ENCODE data around the gene CLBA1.
A peak's percentile ranks its signal among the peaks of the same experiment; 100 is the strongest.

The CLBA1 gene

DNA sequence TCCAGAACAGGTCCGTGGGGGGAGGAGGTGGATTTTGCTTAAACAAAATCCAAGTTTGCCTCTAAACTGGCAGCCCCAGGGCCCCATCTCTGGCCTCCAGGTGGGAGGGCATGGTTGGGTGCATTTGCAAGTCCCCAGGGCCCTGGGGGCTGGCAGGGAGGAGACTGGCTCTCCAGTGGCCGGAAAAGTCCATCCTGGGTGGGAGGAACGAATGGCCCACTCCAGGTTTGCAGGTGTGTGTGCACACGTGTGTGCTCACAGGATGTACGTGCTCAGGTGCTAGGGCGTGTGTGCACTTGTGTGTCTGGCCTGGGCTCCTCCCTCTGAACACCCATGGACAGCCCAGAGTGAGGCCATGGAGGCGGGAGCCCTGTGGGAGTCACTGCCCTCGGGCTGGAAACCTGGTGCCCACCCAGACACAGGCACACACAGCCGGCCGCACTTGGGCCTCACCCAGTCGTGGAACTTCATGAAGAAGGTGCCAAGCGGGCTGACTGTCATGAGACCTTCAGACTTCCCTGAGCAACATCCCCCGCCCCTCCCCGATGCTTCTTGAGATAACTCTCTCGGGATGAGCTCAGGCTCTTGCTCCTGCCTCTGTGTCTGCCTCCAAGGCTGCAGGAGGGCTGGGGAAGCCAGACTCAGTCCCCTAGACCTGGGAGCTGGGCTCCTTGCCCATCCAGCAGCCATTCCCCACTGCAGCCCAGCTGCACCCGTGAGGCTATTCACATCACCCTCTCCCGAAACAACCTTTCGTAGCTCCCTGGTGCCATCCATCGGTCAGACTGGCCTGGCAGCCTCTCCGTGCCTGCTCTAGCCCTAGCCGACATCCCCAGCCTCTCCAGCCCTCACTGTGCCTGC is 16.8 kb upstream of the CLBA1 start:
- no peak for DNase-seq (ENCODE audit: low read depth in 2 of 2)

DNA sequence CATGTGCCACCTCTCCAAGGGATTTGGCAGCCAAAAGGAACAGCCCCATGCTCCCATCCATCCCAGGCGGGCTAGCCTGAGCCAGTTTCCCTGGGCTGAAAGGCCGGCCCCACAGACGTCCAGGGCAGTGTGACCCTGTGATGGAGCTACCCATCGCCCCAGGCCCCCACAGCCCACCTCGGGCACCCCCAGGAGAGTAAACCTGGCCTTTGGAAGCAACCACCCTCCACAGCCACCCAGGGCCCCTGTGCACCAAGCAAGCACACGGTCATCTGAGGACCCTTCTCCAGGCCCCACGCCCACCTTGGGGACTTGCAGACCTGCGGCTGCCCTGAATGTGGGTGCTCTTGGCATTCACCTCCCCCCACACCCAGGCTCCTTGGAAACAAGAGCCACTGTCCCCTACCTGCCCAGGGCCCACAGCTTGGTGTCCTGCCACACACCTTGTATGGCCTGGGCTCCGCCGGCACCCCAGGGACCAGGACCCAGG is 15.8 kb upstream of the CLBA1 start:
- no peak for DNase-seq (ENCODE audit: low read depth in 2 of 2)

DNA sequence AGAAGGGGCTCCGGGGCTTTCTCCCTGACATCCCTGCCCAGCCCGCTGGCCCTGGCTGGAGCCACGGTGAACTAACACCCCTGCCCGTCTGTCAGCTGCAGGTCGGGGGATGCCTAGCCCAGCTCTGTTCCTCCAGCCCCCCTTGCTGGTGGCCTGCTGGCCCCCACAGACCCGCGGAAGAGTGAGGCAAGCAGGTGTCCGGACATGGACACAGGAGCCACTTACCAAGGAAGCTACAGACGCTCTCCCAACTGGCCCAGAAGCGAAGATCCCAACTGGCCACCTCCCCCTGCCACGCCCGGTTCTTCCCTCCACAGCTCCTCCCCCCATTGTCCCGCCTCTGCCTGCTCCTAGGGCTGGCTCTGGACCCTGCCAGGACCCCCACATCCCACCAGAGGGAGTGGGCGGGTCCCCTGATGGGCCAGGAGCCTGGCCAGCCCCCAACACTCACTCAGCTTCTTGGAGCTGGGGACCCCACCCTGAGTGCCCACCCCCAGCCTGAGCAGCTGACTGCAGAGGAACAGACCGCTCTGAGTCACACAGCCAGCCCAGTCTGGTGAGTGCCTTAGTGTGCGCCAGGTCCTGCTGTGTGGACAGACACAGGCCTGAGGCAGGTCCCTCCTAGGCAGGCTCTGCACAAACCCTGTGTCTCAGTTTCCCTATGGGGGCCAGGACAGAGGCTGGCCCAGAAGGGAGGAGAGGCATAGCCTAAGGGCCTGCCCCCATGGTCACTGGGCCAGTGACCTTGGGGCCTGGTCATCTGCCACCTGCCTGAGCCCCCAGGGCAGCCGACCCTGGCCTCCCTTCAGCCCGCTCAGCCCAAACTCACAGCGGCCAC is 15.1 kb upstream of the CLBA1 start:
- DNase-seq (ENCODE audit: low read depth in 2 of 2) = no peak

DNA sequence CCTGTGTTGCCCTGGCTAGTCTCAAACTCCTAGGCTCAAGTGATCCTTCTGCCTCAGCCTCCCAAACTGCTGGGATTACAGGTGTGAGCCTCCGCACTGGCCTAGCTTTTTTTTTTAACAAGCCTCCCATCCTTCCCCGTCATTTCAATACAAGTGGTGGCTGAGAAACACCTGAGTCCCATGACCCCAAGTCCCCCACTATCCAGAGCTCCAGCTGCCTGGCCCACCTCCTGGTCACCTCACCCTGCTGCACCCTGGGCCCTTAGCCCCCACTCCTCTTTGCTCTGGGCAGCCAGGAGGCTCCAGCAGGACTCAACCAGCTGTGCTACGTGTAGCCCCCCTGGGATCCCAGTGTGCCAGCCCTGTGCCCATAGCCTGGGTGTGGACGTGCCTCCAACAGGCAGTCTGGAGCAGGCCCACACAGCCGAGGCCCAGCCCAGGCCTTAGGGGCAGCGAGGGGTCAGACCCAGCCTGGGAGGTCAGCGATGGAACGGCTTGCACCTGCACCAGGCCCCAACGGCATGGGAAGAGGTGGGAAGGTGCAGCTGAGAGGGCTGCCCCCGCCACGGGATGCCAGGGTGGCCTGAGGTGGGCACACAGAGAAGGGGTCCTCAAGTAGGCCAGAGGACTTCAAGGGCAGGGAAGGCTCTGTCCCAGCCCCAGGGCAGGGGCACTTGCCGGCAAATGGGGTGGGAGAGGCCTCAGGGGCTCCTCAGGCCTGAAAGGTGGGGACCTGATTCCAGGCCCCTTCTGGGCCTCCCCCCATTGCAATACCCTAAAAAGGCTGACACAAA is 13.9 kb upstream of the CLBA1 start:
- DNase-seq (ENCODE audit: low read depth in 2 of 2) = no peak

DNA sequence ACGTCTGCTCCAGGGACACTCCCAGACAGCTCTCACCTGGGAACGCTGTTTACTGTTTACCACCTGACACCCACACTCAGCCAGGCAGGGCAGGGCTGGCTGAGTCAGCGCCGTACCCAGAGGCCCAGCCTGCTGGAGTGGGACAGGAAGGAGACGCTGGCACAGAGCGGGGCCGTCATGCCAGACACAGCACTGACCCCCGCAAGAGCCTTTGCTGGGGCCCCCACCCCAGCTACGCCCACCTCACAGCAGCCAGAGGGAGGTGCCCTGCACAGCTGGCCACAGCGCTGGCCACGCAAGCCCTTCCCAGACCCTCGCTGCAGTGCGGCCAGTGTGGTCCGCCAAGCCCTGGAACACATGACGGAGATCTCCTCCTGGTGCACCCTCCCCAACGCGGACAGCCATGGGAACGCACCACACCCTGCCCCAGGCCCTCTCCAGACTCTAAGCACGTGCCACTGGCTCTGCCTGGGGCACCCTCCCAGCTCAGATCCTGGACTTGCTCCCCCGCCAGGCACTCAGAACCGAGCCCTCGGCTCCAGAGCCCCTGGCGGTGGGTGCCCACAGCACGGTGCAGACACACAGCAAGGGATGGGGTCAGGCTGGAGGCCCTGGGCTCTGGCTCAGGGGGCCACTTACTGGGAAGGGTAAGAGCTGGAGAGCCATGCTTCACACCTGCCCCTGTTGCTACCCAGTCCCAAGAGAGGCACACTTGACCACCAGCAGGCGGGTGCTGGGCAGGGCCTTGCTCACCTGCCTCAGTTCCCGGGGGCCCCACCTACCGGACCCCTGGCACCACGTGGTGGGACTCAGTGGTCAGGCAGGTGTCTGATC is 13.1 kb upstream of the CLBA1 start:
- no peak for DNase-seq (ENCODE audit: low read depth in 2 of 2)

DNA sequence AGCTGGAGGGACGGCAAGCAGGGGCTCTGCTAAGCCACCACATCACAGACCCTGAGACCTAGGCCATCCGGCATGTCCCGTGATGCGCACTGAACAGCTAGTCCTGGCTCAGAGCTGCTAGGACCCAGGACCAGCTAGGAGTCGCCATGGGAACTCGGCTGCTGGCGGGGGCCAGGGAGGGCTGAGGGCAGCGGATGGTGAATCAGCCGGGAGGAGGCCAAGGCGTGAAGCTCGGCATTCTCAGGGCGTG is 12.5 kb upstream of the CLBA1 start:
- no peak for DNase-seq (ENCODE audit: low read depth in 2 of 2)

DNA sequence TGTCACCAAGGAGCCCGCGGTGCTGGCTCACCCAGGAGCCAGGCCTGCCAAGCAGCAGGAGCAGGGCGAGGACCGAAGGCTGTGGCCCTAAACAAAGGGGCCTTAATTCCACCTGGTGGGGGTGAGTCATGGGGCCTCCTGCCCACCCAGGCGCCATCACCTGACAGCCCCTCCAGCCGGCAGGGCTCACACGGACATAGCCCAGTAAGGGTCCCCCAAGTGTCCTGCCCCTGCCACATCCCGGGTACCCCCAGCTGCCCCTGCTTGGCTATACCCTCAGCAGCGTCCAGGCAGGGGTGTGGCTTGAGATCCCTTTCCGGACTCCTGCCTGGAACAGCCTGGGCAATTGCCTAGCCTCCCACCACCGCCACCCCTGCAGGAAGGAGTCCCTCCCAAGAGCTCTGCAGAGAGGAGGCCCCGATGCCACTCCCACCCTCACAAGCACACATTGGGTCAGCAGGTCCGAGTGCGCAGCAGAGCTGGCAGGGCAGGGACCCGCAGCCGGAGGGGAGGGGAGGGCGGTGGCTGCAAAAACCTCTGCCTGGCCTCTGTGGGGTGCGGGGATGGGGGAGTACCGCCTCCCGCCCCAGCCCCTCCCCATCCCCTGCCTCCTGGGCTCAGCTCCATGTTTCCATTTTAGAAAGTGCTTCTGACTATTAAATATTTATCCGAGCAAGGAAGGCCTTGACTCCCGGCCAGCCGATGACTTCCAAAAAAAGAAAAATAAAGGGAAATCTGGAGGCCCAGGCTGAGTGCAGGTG is 12.0 kb upstream of the CLBA1 start:
- DNase-seq (ENCODE audit: low read depth in 2 of 2) = no peak

DNA sequence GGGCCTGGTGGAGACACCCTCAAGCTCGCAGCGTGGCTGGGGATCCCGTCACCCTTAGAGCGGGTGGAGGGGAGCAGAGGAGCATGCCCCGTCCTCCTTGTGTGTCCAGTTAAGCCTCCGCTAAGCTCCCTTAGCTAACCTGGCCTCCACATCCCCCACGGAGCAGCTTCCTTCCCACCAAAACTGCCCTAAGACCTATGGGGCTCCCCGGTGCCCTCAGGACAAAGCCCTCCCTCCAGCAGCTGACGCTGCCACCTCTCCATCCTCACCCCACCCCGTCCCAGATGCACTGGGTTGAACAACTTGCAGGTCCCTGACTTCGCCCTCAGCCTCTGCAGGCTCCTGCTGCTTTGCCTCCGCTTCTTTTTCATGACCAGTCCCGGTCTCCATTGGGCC is 11.4 kb upstream of the CLBA1 start:
- DNase-seq (ENCODE audit: low read depth in 2 of 2) = no peak

DNA sequence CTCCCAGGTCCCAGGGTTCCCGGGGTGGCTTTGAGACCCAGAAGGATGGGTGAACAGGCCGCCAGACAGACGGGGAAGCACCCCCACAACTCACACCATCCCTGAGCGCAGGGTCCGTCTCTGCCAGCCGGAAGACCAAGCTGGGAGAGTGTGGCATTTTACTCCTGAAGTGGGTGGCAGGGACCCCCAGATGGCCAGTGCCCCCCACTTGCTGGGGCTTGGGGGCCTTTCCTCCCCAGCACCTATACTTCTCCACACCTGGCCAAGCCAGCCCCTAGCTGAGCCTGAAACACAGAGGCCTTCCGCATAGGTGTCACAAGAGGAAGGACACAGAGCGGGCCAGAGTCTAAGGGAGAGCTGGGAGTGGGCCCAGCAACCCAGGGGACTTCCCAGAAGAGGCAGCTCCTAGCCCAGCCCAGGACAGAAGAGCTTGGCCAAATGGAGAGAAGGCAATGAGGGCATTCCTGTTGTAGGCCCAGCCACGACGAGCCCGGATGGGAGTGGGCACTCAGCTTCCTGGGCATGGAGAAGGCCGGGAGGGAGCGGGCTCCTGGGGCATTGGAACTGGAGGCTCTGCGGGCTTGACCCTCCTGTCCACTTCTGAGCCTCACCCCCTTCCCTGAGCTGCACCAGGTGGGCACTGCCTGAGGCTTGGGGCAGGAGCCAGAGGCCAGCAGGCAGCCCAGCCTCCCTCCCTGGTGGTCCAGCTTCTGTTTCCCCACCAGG is 10.8 kb upstream of the CLBA1 start:
- DNase-seq (ENCODE audit: low read depth in 2 of 2) = no peak

DNA sequence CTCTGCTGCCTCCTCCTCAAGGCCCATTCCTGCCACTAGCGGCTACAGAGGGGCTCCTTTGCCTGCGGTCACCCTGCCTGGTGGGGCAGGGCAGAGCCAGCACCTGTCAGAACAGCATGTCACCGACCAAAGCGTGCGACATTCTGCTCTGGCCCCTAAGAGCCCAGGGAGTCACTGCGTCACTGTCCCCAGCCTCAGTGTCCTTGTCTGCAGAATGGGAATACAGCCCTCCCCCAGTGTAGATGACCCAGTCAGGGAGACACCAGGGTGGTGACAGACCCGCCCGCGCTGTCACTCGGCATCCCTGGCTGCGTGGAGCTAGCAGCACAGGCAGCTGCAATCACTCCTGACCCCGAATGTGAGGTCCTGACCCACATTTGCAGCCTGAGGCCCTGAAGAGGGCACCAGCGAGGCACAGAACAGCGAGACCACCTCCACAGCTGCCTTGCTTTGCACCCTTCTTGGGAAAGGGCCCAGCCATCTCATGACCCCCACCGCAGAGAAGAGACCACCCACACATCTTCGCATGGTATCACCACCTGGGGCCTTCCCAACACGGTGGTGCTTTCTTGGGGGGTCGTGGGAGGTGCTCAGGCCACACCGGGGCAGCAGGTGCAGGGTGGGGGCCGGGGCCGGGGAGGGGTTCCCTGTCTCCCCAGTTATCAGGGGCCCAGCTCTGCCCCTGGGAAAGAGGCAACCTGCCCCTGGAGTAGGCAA is 9.9 kb upstream of the CLBA1 start:
- no peak for DNase-seq (ENCODE audit: low read depth in 2 of 2)

DNA sequence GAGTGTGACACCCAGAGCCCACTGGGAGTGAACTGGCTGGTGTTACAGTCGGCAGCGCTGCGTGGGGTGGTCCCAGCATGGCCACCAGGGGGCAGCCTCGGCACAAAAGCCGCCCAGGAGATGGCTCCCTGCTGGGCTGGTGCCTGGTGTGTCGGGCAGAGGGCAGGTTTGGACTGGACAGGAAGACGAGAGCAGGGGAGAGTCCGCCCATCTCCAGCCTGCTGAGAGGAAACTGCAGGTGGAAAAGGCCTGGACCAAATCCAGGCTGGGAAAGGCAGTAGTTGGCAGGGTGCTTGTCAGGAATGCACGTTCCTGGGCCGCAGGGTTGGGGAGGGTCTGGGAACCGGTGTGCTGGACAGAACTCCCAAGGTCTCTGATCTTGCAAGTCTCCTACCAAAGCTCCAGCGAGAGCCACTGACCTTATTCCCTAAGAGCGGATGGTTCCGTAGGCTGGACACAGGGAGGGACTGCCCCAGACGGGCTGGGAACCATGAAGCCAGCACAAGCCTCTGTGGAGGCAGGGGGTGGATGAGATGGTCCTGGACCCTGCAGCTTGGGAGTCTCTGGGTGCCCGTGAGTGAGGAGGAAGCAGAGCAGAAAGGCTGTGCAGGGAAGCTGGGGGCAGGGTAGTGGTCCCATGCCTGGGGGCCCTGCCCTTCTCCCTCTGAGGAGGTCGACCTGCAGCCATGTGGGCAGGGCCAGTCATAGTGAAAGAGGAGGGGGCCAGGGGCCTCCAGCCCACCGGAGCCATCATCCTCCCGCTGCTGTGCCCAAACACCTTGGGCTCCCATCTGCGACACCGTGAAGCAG is 9.2 kb upstream of the CLBA1 start:
- DNase-seq (ENCODE audit: low read depth in 2 of 2) = peak; percentile 82 to 86

DNA sequence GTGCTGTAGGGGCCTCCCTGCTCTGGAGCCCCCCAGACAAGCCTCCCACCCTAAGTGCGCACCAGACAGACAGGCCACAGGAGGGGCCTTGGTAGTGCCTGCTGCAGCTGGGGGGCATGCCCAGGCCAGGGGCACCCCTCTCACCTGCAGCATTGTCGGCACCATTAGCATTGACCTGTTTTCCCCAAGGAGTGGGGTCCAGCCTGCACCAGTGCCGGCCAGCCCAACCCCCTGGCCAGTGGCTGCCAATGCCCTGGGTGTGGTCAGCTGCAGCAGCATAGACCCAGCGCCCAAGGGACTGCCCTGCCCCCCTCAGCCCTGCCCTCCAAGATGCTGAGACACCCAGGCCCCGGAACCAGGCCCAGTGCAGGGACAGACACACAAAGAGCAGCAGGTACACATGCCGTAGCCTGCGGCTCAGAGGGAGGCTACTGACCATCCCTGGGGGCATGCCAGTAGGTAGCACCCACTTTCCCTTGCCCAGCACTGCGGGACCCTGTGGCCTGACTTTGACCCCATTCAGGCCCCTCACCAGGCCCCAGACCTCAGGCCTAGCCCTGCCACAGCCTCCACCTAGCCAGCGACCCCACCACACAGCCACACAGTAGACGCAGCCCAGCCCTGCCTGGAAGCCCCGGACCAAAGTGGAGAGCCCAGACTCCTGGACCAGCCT is 8.4 kb upstream of the CLBA1 start:
- DNase-seq (ENCODE audit: low read depth in 2 of 2) = no peak

DNA sequence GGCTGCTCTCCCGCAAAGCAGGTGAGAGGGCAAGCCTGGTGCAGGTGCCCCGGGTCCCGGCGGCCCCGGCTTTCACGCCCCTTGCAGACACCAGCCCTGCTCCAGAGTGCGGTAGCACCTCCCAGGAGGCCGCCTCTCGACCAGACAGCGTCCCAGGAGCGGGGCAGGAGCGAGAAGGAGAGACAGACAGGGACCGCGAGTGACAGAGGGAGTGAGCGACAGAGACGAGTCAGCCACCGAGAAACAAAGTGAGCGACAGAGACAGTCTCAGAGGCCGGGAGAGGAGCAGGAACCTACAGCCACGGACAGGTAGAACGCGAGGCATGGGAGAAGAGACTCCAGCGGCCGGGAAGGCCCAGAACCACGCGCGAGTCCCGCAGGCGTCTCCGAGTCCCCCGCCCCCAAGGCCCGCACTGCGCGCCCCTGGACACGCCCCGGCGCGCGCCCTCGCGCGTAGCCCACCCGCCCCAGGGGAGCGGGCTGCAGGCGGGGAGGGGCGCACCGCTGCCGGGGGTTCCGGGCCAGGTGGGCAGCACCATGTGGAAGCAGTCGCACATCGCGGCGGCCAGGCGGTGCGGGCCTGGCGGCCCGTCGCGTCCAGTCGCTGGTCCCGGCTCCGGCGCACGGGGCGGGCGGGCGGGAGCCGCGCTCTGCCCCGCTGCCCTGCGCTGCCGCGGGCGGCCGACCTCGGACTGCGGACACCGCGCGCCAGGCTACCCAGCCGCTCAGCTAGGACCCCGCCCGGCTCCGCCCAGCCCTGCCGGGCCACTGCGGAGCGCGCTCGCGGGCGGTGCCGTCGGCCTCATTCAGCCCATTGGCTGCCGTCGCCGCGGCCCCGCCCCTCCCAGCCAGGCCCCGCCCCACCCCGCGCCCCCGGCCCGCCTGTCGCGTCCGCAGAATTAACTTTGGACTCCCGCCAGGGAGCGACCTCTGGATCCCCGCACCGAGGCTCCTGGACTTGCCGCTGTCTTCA is 7.6 kb upstream of the CLBA1 start, which contains the start of gene AHNAK2:
TSS of gene AHNAK2 (minus strand) at position 694 of the 973 bp plus-strand sequence. CDS start at position 557, 137 bp downstream.
- DNase-seq (ENCODE audit: low read depth in 2 of 2) = peak; percentile 27 to 38

DNA sequence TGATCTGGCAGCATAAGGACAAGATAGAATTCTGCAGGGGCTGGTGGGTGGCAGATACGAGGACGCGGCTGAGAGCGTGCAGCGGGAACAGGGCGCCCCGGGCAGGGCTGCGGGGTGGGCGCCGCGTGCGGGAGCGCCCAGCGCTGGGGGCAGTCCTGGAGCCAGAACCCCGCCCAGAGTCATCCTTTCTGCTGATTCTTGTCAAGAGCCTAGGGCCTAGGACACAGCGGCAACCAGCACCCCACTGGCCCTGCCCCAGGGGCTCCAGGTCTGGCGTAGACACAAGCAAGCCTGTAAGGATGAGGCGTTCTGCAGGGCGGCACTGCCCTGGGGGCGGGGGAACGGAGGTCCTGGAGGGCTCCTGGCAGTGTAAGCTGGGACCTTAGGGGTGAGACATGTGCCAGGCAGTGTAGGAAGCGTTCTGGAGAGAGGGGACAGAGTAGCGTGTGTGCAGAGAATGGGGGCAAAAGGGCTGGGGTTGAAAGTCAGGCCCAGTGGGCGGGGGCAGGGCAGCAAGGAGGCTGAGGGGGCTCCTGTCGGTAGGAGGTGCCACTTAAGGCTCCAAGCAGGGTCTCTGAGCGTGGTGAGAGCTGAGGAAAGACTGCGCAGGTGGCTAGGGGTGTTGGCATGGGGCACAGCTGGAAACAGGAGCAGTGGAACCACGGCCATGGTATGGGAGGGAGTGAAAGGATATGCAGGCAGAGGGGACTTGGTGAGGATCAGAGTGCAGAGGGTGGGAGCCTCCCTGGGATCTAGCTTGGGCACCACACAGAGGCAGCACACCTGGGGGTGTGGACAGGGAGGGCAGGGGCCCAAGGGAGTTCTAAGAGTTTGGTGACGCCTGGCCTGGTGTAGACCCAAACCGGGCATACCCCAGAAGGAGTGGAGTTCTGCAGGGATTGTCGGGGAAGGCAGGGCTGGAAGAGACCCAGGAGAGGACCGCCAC is 6.6 kb upstream of the CLBA1 start:
- no peak for DNase-seq (ENCODE audit: low read depth in 2 of 2)
